Keratinocyte (primary cell): ENCODE results near the gene PCDHGB3.

Source experiments
- CTCF ChIP-seq, 3 experiments: IDR thresholded peaks in 1 of 3; conservative IDR thresholded peaks in 1 of 3; optimal IDR thresholded peaks in 1 of 3; 2 replicates in 2 of 3; 3 replicates in 1 of 3; pipeline versions ENCODE3 to v1.5.1; 2011; ENCODE audit warnings: low read length in 3 of 3, mild to moderate bottlenecking in 3 of 3, moderate library complexity in 2 of 3, control low read depth in 1 of 3, inconsistent platforms in 1 of 3; ENCODE audit not compliant: insufficient read depth in 2 of 3; ENCODE audit errors: extremely low read depth in 1 of 3
- EZH2 ChIP-seq: IDR thresholded peaks from one replicate; pipeline ENCODE4 v1.6.1; 2012; ENCODE audit warnings: inconsistent platforms, mild to moderate bottlenecking, low read length, moderate library complexity

- TF ChIP-seq CTCF (optimal IDR thresholded peaks at IDR 0.05 in 1 of 3, IDR thresholded peaks at IDR 0.05 in 1 of 3, conservative IDR thresholded peaks at IDR 0.05 in 1 of 3; ENCODE audit: extremely low read depth in 1 of 3, insufficient read depth in 2 of 3, low read length in 3 of 3) (no peak), EZH2 (no peak)
Measured at GRCh38 chr5:141399555-141400258, 29.7 kb downstream of the PCDHGB3 start.
